Trophoblast cell (in vitro differentiated cells and primary cell): ENCODE measurements around the gene CHST10.

Experiments
- DNase-seq, 2 donors: peaks; one replicate each; pipeline ENCODE4 v3.0.0-alpha.2; 2016
- H2AFZ ChIP-seq: 2 replicates; pipeline ENCODE4 v1.6.1; 2013; ENCODE audit warnings: low read length, moderate library complexity, mild to moderate bottlenecking; ENCODE audit not compliant: insufficient read depth, poor library complexity
- H2AK5ac ChIP-seq: 2 replicates; pipeline ENCODE4 v1.6.1; 2013; ENCODE audit warnings: mild to moderate bottlenecking, low read length
- H2BK120ac ChIP-seq: 2 replicates; pipeline ENCODE4 v1.6.1; 2013; ENCODE audit warnings: low read length, mild to moderate bottlenecking, moderate library complexity; ENCODE audit not compliant: insufficient read depth, poor library complexity
- H2BK12ac ChIP-seq: 2 replicates; pipeline ENCODE4 v1.6.1; 2013; ENCODE audit warnings: mild to moderate bottlenecking, low read length, moderate library complexity
- H2BK5ac ChIP-seq: 2 replicates; pipeline ENCODE4 v1.6.1; 2013; ENCODE audit warnings: low read length, low read depth, moderate library complexity, mild to moderate bottlenecking; ENCODE audit not compliant: poor library complexity
- H3K14ac ChIP-seq: 2 replicates; pipeline ENCODE4 v1.6.1; 2013; ENCODE audit warnings: mild to moderate bottlenecking, low read length
- H3K18ac ChIP-seq: 2 replicates; pipeline ENCODE4 v1.6.1; 2013; ENCODE audit warnings: mild to moderate bottlenecking, low read length
- H3K23ac ChIP-seq: 2 replicates; pipeline ENCODE4 v1.6.1; 2013; ENCODE audit warnings: low read length
- H3K27ac ChIP-seq: 2 replicates; pipeline ENCODE4 v1.5.1; 2013; ENCODE audit warnings: low read depth, mild to moderate bottlenecking, inconsistent platforms, low read length, moderate library complexity
- H3K27me3 ChIP-seq: 2 replicates; pipeline ENCODE4 v1.6.1; 2013; ENCODE audit warnings: inconsistent platforms, mild to moderate bottlenecking, low read length, moderate library complexity; ENCODE audit not compliant: insufficient read depth
- H3K36me3 ChIP-seq, 2 experiments: 1 replicate in 1 of 2; 2 replicates in 1 of 2; pipeline ENCODE4 v1.6.1; 2013; ENCODE audit warnings: low read length in 2 of 2, mild to moderate bottlenecking in 2 of 2, moderate library complexity in 1 of 2; ENCODE audit not compliant: insufficient read depth in 2 of 2, control insufficient read depth in 1 of 2
- H3K4ac ChIP-seq: 2 replicates; pipeline ENCODE4 v1.6.1; 2013; ENCODE audit warnings: low read depth, mild to moderate bottlenecking, low read length, moderate library complexity
- H3K4me1 ChIP-seq, 2 experiments: 1 replicate in 1 of 2; 2 replicates in 1 of 2; pipeline ENCODE4 v1.6.1; 2013; ENCODE audit warnings: low read length in 2 of 2, mild to moderate bottlenecking in 2 of 2, moderate library complexity in 1 of 2; ENCODE audit not compliant: insufficient read depth in 2 of 2, control insufficient read depth in 1 of 2
- H3K4me2 ChIP-seq: 2 replicates; pipeline ENCODE4 v1.6.1; 2013; ENCODE audit warnings: inconsistent platforms, mild to moderate bottlenecking, low read length, moderate library complexity
- H3K4me3 ChIP-seq: 2 replicates; pipeline ENCODE4 v1.5.1; 2013; ENCODE audit warnings: mild to moderate bottlenecking, low read depth, low read length, inconsistent platforms
- H3K79me1 ChIP-seq: one replicate; pipeline ENCODE4 v1.6.1; 2013; ENCODE audit warnings: low read length
- H3K79me2 ChIP-seq: 2 replicates; pipeline ENCODE4 v1.6.1; 2013; ENCODE audit warnings: low read length, mild to moderate bottlenecking; ENCODE audit not compliant: control insufficient read depth, insufficient read depth, poor library complexity
- H3K9ac ChIP-seq: 2 replicates; pipeline ENCODE4 v1.6.1; 2013; ENCODE audit warnings: mild to moderate bottlenecking, low read length
- H3K9me3 ChIP-seq: 2 replicates; pipeline ENCODE4 v1.6.1; 2013; ENCODE audit warnings: low read depth, mild to moderate bottlenecking, control low read depth, inconsistent platforms, low read length; ENCODE audit not compliant: insufficient read depth
- H4K12ac ChIP-seq: 2 replicates; pipeline ENCODE4 v1.6.1; 2013; ENCODE audit warnings: low read depth, mild to moderate bottlenecking, low read length, moderate library complexity
- H4K8ac ChIP-seq: 2 replicates; pipeline ENCODE4 v1.6.1; 2013; ENCODE audit warnings: low read depth, mild to moderate bottlenecking, low read length, moderate library complexity
- H4K91ac ChIP-seq: one replicate; pipeline ENCODE4 v1.6.1; 2013; ENCODE audit warnings: low read depth, mild to moderate bottlenecking, low read length, moderate library complexity
- WGBS: extraction: QIAGEN DNeasy Blood & Tissue Kit; methylation state at CpG from one replicate; pipeline ENCODE4 v1.1.7; 2013; ENCODE audit warnings: missing lambda C conversion rate; ENCODE audit not compliant: insufficient read length, insufficient coverage; ENCODE audit errors: extremely low coverage; 5-methylcytosine and 5-hydroxymethylcytosine counted together

The CHST10 gene

GRCh38 chr2:100411841-100412292, 5.6 kb downstream of the CHST10 start:
- H3K4me1 ChIP-seq, result peaks cover 2 to 4% of the 10 kb centered on the region in 2 experiments
- H2BK120ac ChIP-seq, result no peak overlapping the region

GRCh38 chr2:100409975-100410647, 7.4 kb downstream of the CHST10 start:
- no peak overlapping the region for H4K91ac ChIP-seq
- DNase-seq, result peak; percentile 90 to 93
- WGBS, result no CpG with 5 or more reads among the region's 8 CpGs
- no peak overlapping the region for H2BK12ac ChIP-seq
- no peak overlapping the region for H3K4ac ChIP-seq
- H3K79me1 ChIP-seq, result no peaks in the 10 kb centered on the region
- no peak overlapping the region for H3K23ac ChIP-seq
- no peak overlapping the region for H2AK5ac ChIP-seq
- no peak overlapping the region for H3K27ac ChIP-seq
- H3K27me3 ChIP-seq, result no peaks in the 10 kb centered on the region
- no peak overlapping the region for H3K18ac ChIP-seq
- peaks cover 4% of the 10 kb centered on the region for H3K79me2 ChIP-seq
- no peak overlapping the region for H3K4me3 ChIP-seq
- no peak overlapping the region for H4K8ac ChIP-seq
- H4K12ac ChIP-seq, result no peak overlapping the region
- H3K4me1 ChIP-seq, result no peaks in the 10 kb centered on the region
- no peak overlapping the region for H3K9ac ChIP-seq
- H2BK120ac ChIP-seq, result no peak overlapping the region
- H3K36me3 ChIP-seq, result peaks cover 9 to 28% of the 10 kb centered on the region in 2 experiments
- no peak overlapping the region for H3K14ac ChIP-seq
- no peaks in the 10 kb centered on the region for H3K9me3 ChIP-seq
- H3K4me2 ChIP-seq, result no peak overlapping the region
- H2AFZ ChIP-seq, result no peak overlapping the region
- H2BK5ac ChIP-seq, result no peak overlapping the region

More at GRCh38 chr2:100411841-100412292, 5.6 kb downstream of the CHST10 start:
- Histone ChIP-seq H3K9ac (no peak overlapping the region), H3K79me1 (peaks cover 4% of the 10 kb centered on the region), H3K18ac (no peak overlapping the region), H4K12ac (no peak overlapping the region), H4K8ac (no peak overlapping the region), H3K4me2 (no peak overlapping the region), H2BK5ac (no peak overlapping the region), H2BK12ac (no peak overlapping the region), H2AFZ (no peak overlapping the region), H3K36me3 (peaks cover 3 to 12% of the 10 kb centered on the region in 2 experiments), H2AK5ac (no peak overlapping the region), H3K4ac (no peak overlapping the region), H3K27ac (no peak overlapping the region), H3K27me3 (no peaks in the 10 kb centered on the region), H3K79me2 (peaks cover 4% of the 10 kb centered on the region), H3K9me3 (no peaks in the 10 kb centered on the region), H3K14ac (no peak overlapping the region), H3K4me3 (no peak overlapping the region), H4K91ac (no peak overlapping the region), H3K23ac (peak overlapping the region; percentile 33)
- no peak for DNase-seq
- no CpG with 5 or more reads among the region's 5 CpGs for WGBS

GRCh38 chr2:100409461-100409860, 8.0 kb downstream of the CHST10 start:
- H2BK120ac ChIP-seq, result no peak overlapping the region
- no peaks in the 10 kb centered on the region for H3K9me3 ChIP-seq
- H3K23ac ChIP-seq, result no peak overlapping the region
- H3K36me3 ChIP-seq, result peaks cover 9 to 28% of the 10 kb centered on the region in 2 experiments
- no peak overlapping the region for H4K91ac ChIP-seq
- H3K27me3 ChIP-seq, result no peaks in the 10 kb centered on the region
- H3K4me1 ChIP-seq, result no peaks in the 10 kb centered on the region
- no peak for DNase-seq
- H2AK5ac ChIP-seq, result no peak overlapping the region
- no peak overlapping the region for H4K12ac ChIP-seq
- no peak overlapping the region for H3K9ac ChIP-seq
- H3K4me2 ChIP-seq, result no peak overlapping the region
- H3K4me3 ChIP-seq, result no peak overlapping the region
- no peak overlapping the region for H3K4ac ChIP-seq
- no peak overlapping the region for H2AFZ ChIP-seq
- no peaks in the 10 kb centered on the region for H3K79me1 ChIP-seq
- H3K27ac ChIP-seq, result no peak overlapping the region
- no peak overlapping the region for H4K8ac ChIP-seq
- H3K18ac ChIP-seq, result no peak overlapping the region
- H3K79me2 ChIP-seq, result peaks cover 4% of the 10 kb centered on the region
- no peak overlapping the region for H2BK5ac ChIP-seq
- WGBS, result no CpG with 5 or more reads among the region's 5 CpGs
- H2BK12ac ChIP-seq, result no peak overlapping the region
- no peak overlapping the region for H3K14ac ChIP-seq

- Histone ChIP-seq H3K27me3 (no peaks in the 10 kb centered on the region), H2BK12ac (no peak overlapping the region), H3K4me1 (no peaks in the 10 kb centered on the region), H3K23ac (no peak overlapping the region), H3K4ac (no peak overlapping the region), H4K8ac (no peak overlapping the region), H3K9ac (no peak overlapping the region), H3K14ac (no peak overlapping the region), H3K9me3 (no peaks in the 10 kb centered on the region), H3K36me3 (peaks cover 12 to 25% of the 10 kb centered on the region in 2 experiments), H2AFZ (no peak overlapping the region), H3K27ac (no peak overlapping the region), H3K4me2 (no peak overlapping the region), H3K79me1 (no peaks in the 10 kb centered on the region), H3K4me3 (no peak overlapping the region), H2BK120ac (no peak overlapping the region), H3K79me2 (peaks cover 4% of the 10 kb centered on the region), H4K91ac (no peak overlapping the region), H2AK5ac (no peak overlapping the region), H3K18ac (no peak overlapping the region), H4K12ac (no peak overlapping the region), H2BK5ac (no peak overlapping the region)
- WGBS, result no CpG with 5 or more reads among the region's 8 CpGs
- DNase-seq, result peak in 1 of 2 donors; percentile 18
Observed at GRCh38 chr2:100408941-100409340, 8.5 kb downstream of the CHST10 start.
